HEK293T (cell line): ENCODE results near the gene SLC12A7.

Experiments used
- CTCF ChIA-PET: fragments of 350-600 bp; formaldehyde crosslinking; extraction: SDS; loops from one replicate; lab custom pipeline; 2021; ENCODE audit warnings: antibody characterized with exemption, inconsistent platforms; lab: Yijun Ruan, JAX
- POLR2A ChIA-PET: fragments of 350-600 bp; formaldehyde crosslinking; extraction: SDS; loops from one replicate; lab custom pipeline; 2020; ENCODE audit warnings: antibody characterized with exemption, inconsistent platforms; lab: Yijun Ruan, JAX
- DNase-seq: peaks from one replicate; pipeline ENCODE4 v3.0.0; 2012; ENCODE audit warnings: mixed read lengths; ENCODE audit errors: extremely low spot score
- ARNT ChIP-seq: fragments of 450-650 bp; IDR thresholded peaks from 2 replicates; pipeline ENCODE4 v1.6.1; 2017; ENCODE audit warnings: mild to moderate bottlenecking
- BHLHE40 ChIP-seq: fragments of 450-650 bp; IDR thresholded peaks from 2 replicates; pipeline ENCODE4 v1.6.1; 2016; ENCODE audit warnings: mild to moderate bottlenecking, moderate library complexity, borderline replicate concordance
- CTBP1 ChIP-seq: fragments of 450-650 bp; IDR thresholded peaks from 2 replicates; pipeline ENCODE4 v1.6.1; 2016; ENCODE audit warnings: borderline replicate concordance
- ELF4 ChIP-seq: fragments of 450-650 bp; IDR thresholded peaks from 2 replicates; pipeline ENCODE4 v1.6.1; 2017; ENCODE audit warnings: antibody characterized with exemption
- FOXA1 ChIP-seq: fragments of 450-650 bp; IDR thresholded peaks from 2 replicates; pipeline ENCODE4 v1.6.1; 2016; ENCODE audit warnings: mild to moderate bottlenecking
- FOXK2 ChIP-seq: fragments of 450-650 bp; IDR thresholded peaks from 2 replicates; pipeline ENCODE4 v1.6.1; 2016; ENCODE audit warnings: mild to moderate bottlenecking
- FOXM1 ChIP-seq: fragments of 450-650 bp; IDR thresholded peaks from 2 replicates; pipeline ENCODE4 v1.6.1; 2017; ENCODE audit warnings: mild to moderate bottlenecking, borderline replicate concordance
- HDGF ChIP-seq: fragments of 450-650 bp; IDR thresholded peaks from 2 replicates; pipeline ENCODE4 v1.6.1; 2017; ENCODE audit warnings: antibody characterized with exemption, borderline replicate concordance
- L3MBTL2 ChIP-seq: fragments of 450-650 bp; conservative IDR thresholded peaks from 2 replicates; pipeline ENCODE4 v1.6.1; 2016; ENCODE audit warnings: mild to moderate bottlenecking
- LEF1 ChIP-seq: fragments of 450-650 bp; IDR thresholded peaks from 2 replicates; pipeline ENCODE4 v1.6.1; 2017; ENCODE audit warnings: mild to moderate bottlenecking, borderline replicate concordance
- NFRKB ChIP-seq: fragments of 450-650 bp; IDR thresholded peaks from 2 replicates; pipeline ENCODE4 v1.6.1; 2016; ENCODE audit warnings: mild to moderate bottlenecking, moderate library complexity
- SP1 ChIP-seq: fragments of 450-650 bp; IDR thresholded peaks from 2 replicates; pipeline ENCODE4 v1.6.1; 2017
- SUZ12 ChIP-seq: fragments of 450-650 bp; IDR thresholded peaks from 2 replicates; pipeline ENCODE4 v1.6.1; 2016; ENCODE audit warnings: mild to moderate bottlenecking
- TARDBP ChIP-seq: fragments of 450-650 bp; IDR thresholded peaks from 2 replicates; pipeline ENCODE4 v1.6.1; 2016
- ZNF384 ChIP-seq: fragments of 450-650 bp; IDR thresholded peaks from 2 replicates; pipeline ENCODE4 v1.6.1; 2016
- TF ChIP-seq, protein P1 (sequence below): fragments of 450-650 bp; IDR thresholded peaks from 2 replicates; pipeline ENCODE4 v1.6.1; 2016

Gene SLC12A7

GRCh38 chr5:1132570-1132969, 20.7 kb upstream of the SLC12A7 start:
- DNase-seq, result no peak
- POLR2A ChIA-PET, result no interaction called here
- no peak for TF ChIP-seq LEF1
- no peak for TF ChIP-seq SP1
- no peak for TF ChIP-seq BHLHE40
- TF ChIP-seq, protein P1, sequence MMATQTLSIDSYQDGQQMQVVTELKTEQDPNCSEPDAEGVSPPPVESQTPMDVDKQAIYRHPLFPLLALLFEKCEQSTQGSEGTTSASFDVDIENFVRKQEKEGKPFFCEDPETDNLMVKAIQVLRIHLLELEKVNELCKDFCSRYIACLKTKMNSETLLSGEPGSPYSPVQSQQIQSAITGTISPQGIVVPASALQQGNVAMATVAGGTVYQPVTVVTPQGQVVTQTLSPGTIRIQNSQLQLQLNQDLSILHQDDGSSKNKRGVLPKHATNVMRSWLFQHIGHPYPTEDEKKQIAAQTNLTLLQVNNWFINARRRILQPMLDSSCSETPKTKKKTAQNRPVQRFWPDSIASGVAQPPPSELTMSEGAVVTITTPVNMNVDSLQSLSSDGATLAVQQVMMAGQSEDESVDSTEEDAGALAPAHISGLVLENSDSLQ, result no peak
- no peak for TF ChIP-seq FOXK2
- TF ChIP-seq ZNF384, result no peak
- no peak for TF ChIP-seq FOXM1
- TF ChIP-seq ELF4, result no peak
- TF ChIP-seq CTBP1, result no peak
- no peak for TF ChIP-seq SUZ12
- TF ChIP-seq NFRKB, result no peak
- no peak for TF ChIP-seq ARNT
- no peak for TF ChIP-seq HDGF
- TF ChIP-seq FOXA1, result no peak
- CTCF ChIA-PET, result interaction anchor here (0.9 to 2.3 kb wide), 2 partner anchors 8 to 35 kb away, joined by 3 to 12 read pairs; no protein-coding TSS in a partner anchor

DNA sequence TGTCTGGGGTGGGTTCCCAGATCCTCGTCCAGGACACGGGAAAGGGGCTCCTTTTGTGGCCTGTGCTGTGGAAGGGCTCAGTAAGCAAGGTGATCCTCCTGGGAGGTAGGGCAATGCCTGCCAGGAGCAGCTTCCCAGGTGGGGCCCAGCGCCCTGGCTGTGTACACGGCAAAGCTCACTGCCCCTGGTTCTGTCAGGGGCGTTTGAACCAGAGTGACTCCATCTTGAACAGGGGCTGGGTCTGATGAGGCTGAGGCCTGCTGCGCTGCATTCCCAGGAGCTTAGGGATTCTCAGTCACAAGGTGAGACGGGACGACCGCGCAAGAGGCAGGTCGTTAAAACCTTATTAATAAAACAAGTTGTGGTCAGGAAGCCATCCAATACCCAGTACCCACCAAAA, 19.9 kb upstream of the SLC12A7 start:
- TF ChIP-seq ELF4 (no peak), FOXM1 (no peak)
- POLR2A ChIA-PET, result no interaction called here
- CTCF ChIA-PET, result interaction anchor here (0.9 to 2.3 kb wide), 2 partner anchors 9 to 36 kb away, joined by 3 to 12 read pairs; no protein-coding TSS in a partner anchor
- no peak for DNase-seq

DNA sequence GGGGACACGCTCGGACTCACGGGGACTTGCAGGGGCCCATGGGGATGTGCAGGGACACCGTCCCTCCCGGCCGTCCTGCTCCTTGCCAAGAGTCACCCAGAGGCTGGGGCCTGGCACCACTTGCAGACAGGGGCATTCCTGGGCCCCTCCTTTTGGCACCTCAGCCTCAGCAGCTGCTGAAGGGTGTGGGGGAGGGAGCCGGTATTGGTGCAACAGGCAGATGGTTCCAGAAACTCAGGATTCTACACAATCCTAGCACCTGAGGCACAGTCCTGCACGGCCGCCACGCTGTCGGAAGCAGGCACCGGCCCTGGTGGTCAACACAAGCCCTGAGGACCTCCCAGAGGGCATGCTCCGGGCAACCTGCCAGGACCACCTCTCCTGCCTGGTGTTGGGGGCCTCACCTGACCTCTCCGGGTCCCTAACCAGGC, 19.3 kb upstream of the SLC12A7 start:
- POLR2A ChIA-PET, result no interaction called here
- DNase-seq, result no peak
- CTCF ChIA-PET, result interaction anchor here (2.3 kb wide), 1 partner anchor 9 kb away, joined by 12 read pairs; no protein-coding TSS in a partner anchor
- TF ChIP-seq, protein P1, result no peak
- TF ChIP-seq FOXA1 (no peak), CTBP1 (no peak), ARNT (no peak), TARDBP (no peak), ELF4 (no peak), FOXK2 (no peak), L3MBTL2 (no peak), ZNF384 (no peak), HDGF (no peak), BHLHE40 (no peak), SP1 (no peak), NFRKB (no peak), SUZ12 (no peak)

DNA sequence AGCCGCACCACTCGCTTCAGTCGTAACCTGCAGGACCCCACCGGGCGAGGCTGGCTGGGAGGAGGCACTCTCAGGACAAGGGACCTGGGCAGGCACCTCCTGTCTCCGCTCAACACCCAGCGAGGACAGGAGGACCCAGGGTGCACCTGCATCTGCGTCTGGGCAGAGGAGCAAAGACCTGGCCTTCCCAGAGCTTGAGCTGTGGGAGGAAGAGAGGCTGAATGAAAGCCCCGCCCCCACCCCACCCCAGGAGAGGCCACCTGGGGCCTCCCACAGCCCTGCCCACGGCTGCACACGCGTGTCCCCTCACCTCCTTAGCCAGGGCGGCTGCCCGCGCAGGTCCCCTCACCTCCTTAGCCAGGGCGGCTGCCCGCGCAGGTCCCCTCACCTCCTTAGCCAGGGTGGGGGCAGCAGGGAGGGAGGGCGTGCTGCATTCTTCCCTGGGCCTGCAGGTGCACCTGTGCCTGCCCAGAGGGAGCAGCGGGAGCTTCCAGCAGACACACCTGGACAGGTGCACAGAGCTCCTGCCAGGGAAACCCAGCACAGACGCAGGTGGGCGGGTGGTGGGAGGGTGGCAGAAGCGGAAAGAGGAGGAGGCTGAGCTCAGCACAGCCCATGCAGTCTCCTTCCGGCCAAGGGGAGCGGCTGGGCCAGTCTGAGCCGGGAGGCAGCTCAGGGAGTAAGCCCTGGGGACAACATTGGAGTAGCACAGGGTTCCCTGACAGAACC, 18.5 kb upstream of the SLC12A7 start:
- CTCF ChIA-PET, result interaction anchor here (1.1 to 2.3 kb wide), 2 partner anchors 10 to 37 kb away, joined by 4 to 12 read pairs; no protein-coding TSS in a partner anchor
- TF ChIP-seq, protein P1, result no peak
- TF ChIP-seq NFRKB, result no peak
- TF ChIP-seq ELF4, result no peak
- TF ChIP-seq HDGF, result no peak
- TF ChIP-seq FOXA1, result no peak
- no peak for TF ChIP-seq BHLHE40
- no peak for TF ChIP-seq ARNT
- no peak for TF ChIP-seq CTBP1
- TF ChIP-seq LEF1, result no peak
- POLR2A ChIA-PET, result no interaction called here
- no peak for DNase-seq

- no peak for DNase-seq
- TF ChIP-seq FOXM1 (no peak), ZNF384 (no peak), TARDBP (no peak), NFRKB (no peak), L3MBTL2 (no peak), LEF1 (no peak), FOXA1 (no peak), ARNT (no peak), ELF4 (no peak), HDGF (no peak), BHLHE40 (no peak), SP1 (no peak)
- TF ChIP-seq, protein P1, result no peak
- ChIA-PET CTCF (interaction anchor here (1.1 kb wide), 1 partner anchor 38 kb away, joined by 4 read pairs; no protein-coding TSS in a partner anchor), POLR2A (no interaction called here)
These were observed 17.8 kb upstream of the SLC12A7 start for GRCh38 chr5:1129711-1130055.
